ENCODE measurements around the gene OPN5.

OPN5 gene

DNA sequence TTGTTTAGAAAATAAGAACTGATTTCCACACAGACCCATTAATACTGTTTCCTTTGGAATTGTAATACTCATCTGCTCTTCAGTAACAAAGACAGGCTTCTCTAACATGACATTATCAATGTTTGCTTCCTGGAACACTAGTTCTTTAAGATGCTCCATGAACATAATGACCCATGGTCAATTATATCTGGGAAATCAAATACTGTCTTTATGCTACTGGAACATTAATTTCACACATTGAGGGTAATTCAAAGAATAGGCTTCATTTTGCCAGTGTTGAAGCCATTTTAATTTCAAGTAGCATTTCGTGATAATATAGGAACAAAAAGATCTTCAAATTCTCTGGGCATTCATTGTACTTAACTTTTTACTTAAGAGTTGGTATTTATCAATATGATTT lies 80.9 kb downstream of the OPN5 start:
- DNase-seq (ENCODE audit: low spot score): no peak

DNA sequence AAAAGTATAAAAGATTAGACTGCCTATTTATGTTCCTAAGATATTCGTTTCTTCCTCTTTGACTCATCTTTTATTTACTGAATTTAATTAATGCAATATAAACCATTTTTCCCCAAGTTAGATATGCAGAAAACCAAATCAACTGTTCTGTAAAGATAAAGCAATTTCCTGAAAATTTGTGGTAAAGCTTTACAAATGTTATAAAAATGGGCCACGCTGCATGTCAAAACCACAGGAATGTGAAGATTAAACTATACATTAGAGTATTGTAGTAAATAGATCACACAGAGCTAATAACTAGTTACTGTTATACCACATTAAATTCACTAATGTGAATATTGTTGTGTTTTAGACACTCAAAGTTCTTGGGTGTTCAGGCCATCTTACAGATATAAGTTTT lies 83.4 kb downstream of the OPN5 start:
- no peak for DNase-seq (ENCODE audit: low spot score)

DNA sequence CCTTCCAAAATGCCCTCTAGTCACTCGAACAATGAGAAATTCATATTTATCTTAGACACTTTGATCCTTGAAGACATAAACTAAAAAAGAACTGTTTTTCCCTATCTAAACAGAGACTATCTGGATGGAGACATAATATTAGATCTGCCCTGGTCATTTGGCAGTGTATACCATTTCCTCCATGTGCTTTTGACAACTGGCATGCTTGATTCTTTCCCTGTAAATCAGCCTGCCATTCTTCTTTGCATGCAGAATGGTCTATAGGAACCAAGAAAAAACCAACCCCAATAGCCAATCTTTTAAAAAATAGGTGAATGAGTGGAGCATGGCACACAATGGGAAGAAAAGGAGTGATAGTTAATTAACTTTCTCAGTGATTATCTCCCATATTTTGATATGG lies 93.8 kb downstream of the OPN5 start:
- no peak for DNase-seq (ENCODE audit: low spot score)
